GM12873 (cell line): ENCODE measurements around the gene CMIP.

Experiments
- TF ChIP-seq, protein P1 (sequence below): IDR thresholded peaks from 2 replicates; pipeline ENCODE4 v1.5.1; 2012; ENCODE audit warnings: low read depth, mild to moderate bottlenecking, moderate library complexity, low read length, control low read depth; ENCODE audit not compliant: insufficient read depth; ENCODE audit errors: missing control alignments

Gene CMIP

DNA sequence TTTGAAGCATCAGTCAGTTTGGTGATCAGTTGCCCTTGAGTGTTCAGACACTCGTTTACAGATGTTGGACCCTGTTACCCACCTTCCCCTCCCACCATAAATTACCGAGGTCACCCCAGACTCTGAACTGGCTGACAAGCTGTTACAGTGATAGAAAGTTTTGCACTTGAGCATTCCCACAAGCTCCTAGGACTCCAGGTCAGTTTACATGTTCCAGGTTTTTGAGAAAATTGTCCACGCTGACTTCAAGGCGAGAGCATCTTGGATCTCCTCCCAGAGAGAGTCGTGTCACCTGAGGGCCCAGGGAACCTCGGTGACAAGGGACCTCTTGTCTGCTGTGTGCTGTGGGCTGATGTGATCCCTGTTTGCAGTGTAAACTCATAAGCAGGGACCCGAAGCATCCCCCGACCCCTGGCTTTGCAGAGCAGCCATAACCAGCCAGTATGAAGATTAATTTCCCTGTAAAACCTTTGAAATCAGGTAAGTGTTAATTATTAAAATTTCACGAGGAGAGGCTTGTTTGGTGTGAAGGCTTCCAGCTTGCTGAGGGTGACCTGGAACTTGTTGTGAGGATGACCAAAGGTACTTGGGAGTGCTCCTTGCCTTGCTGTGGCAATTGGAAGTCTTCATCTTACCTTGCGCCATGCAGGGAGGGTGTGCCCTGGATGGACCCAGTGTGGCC lies 91.2 kb downstream of the CMIP start:
- TF ChIP-seq, protein P1, sequence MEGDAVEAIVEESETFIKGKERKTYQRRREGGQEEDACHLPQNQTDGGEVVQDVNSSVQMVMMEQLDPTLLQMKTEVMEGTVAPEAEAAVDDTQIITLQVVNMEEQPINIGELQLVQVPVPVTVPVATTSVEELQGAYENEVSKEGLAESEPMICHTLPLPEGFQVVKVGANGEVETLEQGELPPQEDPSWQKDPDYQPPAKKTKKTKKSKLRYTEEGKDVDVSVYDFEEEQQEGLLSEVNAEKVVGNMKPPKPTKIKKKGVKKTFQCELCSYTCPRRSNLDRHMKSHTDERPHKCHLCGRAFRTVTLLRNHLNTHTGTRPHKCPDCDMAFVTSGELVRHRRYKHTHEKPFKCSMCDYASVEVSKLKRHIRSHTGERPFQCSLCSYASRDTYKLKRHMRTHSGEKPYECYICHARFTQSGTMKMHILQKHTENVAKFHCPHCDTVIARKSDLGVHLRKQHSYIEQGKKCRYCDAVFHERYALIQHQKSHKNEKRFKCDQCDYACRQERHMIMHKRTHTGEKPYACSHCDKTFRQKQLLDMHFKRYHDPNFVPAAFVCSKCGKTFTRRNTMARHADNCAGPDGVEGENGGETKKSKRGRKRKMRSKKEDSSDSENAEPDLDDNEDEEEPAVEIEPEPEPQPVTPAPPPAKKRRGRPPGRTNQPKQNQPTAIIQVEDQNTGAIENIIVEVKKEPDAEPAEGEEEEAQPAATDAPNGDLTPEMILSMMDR: no peak

DNA sequence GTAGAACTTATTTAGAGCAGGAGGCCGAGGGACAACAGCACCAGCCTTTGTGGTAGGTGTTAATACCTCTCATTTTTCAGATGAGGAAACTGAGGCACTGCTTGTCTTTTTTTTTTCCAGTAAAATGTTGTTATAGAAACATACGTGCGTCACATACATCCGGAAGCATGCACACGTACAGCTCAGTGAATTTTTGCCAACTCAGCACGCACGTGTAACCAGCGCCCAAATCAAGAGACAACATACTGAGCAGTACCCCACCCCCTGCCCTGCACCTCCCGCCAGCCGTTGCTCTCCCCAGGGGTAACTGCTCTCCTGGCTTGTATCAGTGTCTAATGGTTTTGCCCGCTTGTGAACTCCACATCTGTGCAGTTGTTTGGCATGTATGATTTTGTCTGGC lies 92.0 kb downstream of the CMIP start:
- TF ChIP-seq, protein P1: no peak

DNA sequence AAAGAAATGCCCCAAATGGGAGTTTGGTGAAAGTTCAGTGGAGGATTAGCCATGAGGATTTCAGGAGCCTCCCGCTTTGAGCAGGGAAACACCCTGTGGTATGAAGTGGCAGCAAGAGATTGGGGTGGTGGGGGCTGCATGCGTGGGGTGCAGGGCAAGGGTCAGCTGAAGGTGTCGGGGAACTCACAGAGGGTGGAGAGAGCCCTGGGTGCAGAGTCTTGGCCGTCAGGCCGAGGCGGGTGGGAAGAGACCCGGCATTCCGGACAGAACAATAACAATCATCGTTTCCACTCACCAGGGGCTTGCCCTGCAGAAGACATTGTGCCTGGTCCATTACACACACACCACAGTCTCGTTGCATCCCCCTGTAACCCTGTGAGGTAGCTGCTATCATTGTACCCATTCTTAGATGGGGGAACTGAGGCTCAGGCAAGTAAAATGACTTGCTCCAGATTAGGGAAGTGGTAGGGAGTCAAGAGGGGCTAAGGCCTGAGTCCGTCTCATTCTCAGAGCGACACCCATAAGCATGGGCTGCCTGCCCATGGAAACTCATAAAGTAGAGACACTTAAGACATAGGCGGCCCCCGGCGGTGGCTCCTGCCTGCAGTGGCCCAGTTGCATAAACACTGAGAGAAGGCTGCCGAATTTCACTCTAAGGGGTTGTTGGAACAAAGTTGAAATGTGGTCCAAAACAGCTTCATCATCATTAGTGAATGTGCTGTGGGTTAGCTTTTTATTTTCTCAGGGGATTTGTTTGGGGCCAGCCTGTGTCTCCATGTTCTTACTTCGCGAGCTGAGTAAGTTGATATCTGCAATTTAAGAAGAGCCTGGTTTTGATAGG lies 93.3 kb downstream of the CMIP start:
- TF ChIP-seq, protein P1: no peak

DNA sequence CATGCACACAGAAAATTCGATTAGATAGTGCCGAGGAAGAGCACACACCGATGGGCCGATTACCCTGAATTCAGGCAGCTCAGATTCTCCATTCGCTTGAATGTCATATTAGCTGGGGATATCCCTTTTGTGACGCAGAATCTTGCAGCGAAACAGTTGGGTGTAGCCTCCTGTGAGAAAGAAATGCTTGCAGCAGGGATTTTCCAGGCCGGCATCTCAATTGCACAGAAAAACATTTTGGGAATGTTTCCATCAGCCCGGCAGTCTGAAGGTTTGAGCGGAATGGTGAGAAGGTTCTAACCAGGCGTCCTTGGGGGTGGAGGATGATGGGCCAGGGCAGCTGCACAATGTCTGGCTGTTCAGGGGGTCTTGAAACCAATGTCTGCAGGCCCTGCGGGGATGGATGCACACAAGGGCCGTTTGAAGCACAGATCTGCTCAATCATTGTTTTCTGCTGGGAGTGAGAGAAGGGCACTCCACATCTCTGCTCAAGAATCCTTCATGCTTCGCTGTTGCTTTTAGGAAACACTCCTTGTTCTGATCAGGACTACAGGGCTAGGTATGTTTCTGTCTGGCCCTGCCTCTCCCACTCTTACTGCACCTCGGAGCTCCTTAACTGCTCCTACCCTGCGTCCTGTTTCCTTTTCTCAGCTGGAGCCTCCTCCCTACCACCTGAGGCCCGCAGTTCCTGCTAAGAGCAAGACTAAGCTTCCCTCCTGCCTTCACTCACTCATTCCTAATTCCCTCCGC lies 94.6 kb downstream of the CMIP start:
- TF ChIP-seq, protein P1: no peak

GRCh38 chr16:81539759-81540472 lies 95.3 kb downstream of the CMIP start:
- TF ChIP-seq, protein P1: no peak

DNA sequence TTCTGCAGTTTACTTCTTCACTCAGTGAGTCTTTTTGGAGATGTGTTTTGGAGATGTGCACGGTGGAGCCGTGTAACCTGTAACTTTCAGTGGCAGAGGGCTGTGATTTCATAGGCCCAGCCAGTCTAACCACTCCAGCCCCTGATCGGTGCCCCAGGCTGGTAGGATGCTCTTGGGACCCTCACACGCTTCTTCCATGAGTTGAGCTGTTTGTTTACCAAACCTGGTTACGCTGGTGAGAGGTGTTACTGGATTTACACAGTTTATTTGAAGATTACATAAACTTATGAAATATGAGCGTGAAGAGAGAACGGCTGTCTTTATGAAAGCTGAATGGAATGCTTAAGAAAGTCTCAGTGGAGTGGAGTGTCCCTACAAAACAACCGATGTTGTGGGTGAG lies 96.7 kb downstream of the CMIP start:
- TF ChIP-seq, protein P1: no peak
